Stimulated activated effector memory CD8-positive, alpha-beta T cell treated with anti-CD3 and anti-CD28 coated beads, Interleukin-12 subunit alpha, Interleukin-12 subunit beta, amount 100 ng/mL, for 72 hours (primary cell): ENCODE data around the gene SLFN12.
"Not testable (repeated sequence)": the region's sequence is repeated elsewhere in the genome, so short reads cannot be mapped to it uniquely, and the experiment has no call there.

Experiments
- ATAC-seq: fragments of 150-1000 bp; cut with Tn5 transposase; 2 replicates; pipeline ENCODE4 v1.10.0; 2021
- DNase-seq, 2 donors: peaks; one replicate each; pipeline ENCODE4 v3.0.0; 2021 to 2022; ENCODE audit warnings: low spot score in 2 of 2
- H3K27ac Mint-ChIP-seq: one replicate; pipeline ENCODE4 v1.8.0; 2022; ENCODE audit warnings: mild to moderate bottlenecking, mixed read lengths
- H3K36me3 Mint-ChIP-seq: one replicate; pipeline ENCODE4 v1.8.0; 2022; ENCODE audit warnings: mild to moderate bottlenecking, mixed read lengths
- H3K4me1 Mint-ChIP-seq: one replicate; pipeline ENCODE4 v1.8.0; 2022; ENCODE audit warnings: mixed read lengths
- H3K4me3 Mint-ChIP-seq: one replicate; pipeline ENCODE4 v1.8.0; 2022; ENCODE audit warnings: mild to moderate bottlenecking, mixed read lengths
- H3K9me3 Mint-ChIP-seq: one replicate; pipeline ENCODE4 v1.8.0; 2022; ENCODE audit warnings: mixed read lengths

Gene SLFN12

GRCh38 chr17:35433075-35433894 lies 985 bp upstream of the SLFN12 start:
- peak; percentile 28 to 75 for DNase-seq
- Mint-ChIP-seq H3K4me3 (peak overlapping the region; percentile 87), H3K9me3 (no peaks in the 10 kb centered on the region), H3K4me1 (peaks cover 51% of the 10 kb centered on the region), H3K36me3 (peaks cover 6% of the 10 kb centered on the region), H3K27ac (peak overlapping the region; percentile 92)
- ATAC-seq = peak; percentile 93

GRCh38 chr17:35429702-35430101 lies 2.6 kb downstream of the SLFN12 start:
- H3K4me1 Mint-ChIP-seq = peaks cover 59% of the 10 kb centered on the region
- no peak overlapping the region for H3K4me3 Mint-ChIP-seq
- H3K9me3 Mint-ChIP-seq = no peaks in the 10 kb centered on the region
- ATAC-seq (no peak), DNase-seq (no peak)
- no peak overlapping the region for H3K27ac Mint-ChIP-seq
- peaks cover 6% of the 10 kb centered on the region for H3K36me3 Mint-ChIP-seq

- no peak overlapping the region for H3K4me3 Mint-ChIP-seq
- no peaks in the 10 kb centered on the region for H3K9me3 Mint-ChIP-seq
- peaks cover 6% of the 10 kb centered on the region for H3K36me3 Mint-ChIP-seq
- H3K27ac Mint-ChIP-seq = peak overlapping the region; percentile 65
- H3K4me1 Mint-ChIP-seq = peaks cover 47% of the 10 kb centered on the region
- DNase-seq (no peak), ATAC-seq (no peak)
Measured at GRCh38 chr17:35428229-35428628, 4.1 kb downstream of the SLFN12 start.

- H3K4me1 Mint-ChIP-seq = peaks cover 13% of the 10 kb centered on the region
- H3K4me3 Mint-ChIP-seq = no peak overlapping the region
- no peak for DNase-seq
- no peaks in the 10 kb centered on the region for H3K9me3 Mint-ChIP-seq
- no peak overlapping the region for H3K27ac Mint-ChIP-seq
- H3K36me3 Mint-ChIP-seq = peaks cover 22% of the 10 kb centered on the region
- ATAC-seq = no peak
Measured at GRCh38 chr17:35423761-35424160, 8.5 kb downstream of the SLFN12 start.

- H3K36me3 Mint-ChIP-seq = peaks cover 26% of the 10 kb centered on the region
- not testable (repeated sequence) for ATAC-seq, H3K27ac Mint-ChIP-seq, H3K4me1 Mint-ChIP-seq, DNase-seq, H3K4me3 Mint-ChIP-seq, H3K9me3 Mint-ChIP-seq
Measured at GRCh38 chr17:35421069-35421468, 11.2 kb downstream of the SLFN12 start.

- H3K27ac Mint-ChIP-seq = no peak overlapping the region
- H3K36me3 Mint-ChIP-seq = peaks cover 31% of the 10 kb centered on the region
- ATAC-seq (no peak), DNase-seq (no peak)
- H3K4me1 Mint-ChIP-seq = no peaks in the 10 kb centered on the region
- H3K9me3 Mint-ChIP-seq = no peaks in the 10 kb centered on the region
- H3K4me3 Mint-ChIP-seq = no peak overlapping the region
Measured at GRCh38 chr17:35416659-35417058, 15.6 kb downstream of the SLFN12 start.

GRCh38 chr17:35414707-35415106 lies 17.6 kb downstream of the SLFN12 start:
- peaks cover 36% of the 10 kb centered on the region for H3K36me3 Mint-ChIP-seq
- DNase-seq, H3K4me1 Mint-ChIP-seq, H3K27ac Mint-ChIP-seq, ATAC-seq, H3K9me3 Mint-ChIP-seq, H3K4me3 Mint-ChIP-seq: not testable (repeated sequence)

- Mint-ChIP-seq H3K4me3 (no peak overlapping the region), H3K9me3 (no peaks in the 10 kb centered on the region), H3K4me1 (no peaks in the 10 kb centered on the region), H3K36me3 (peaks cover 36% of the 10 kb centered on the region), H3K27ac (no peak overlapping the region)
- DNase-seq (no peak), ATAC-seq (no peak)
Measured at GRCh38 chr17:35414247-35414646, 18.1 kb downstream of the SLFN12 start.

- DNase-seq (no peak), ATAC-seq (no peak)
- Mint-ChIP-seq H3K27ac (no peak overlapping the region), H3K4me1 (no peaks in the 10 kb centered on the region), H3K36me3 (peaks cover 17% of the 10 kb centered on the region), H3K4me3 (no peak overlapping the region), H3K9me3 (no peaks in the 10 kb centered on the region)
Measured at GRCh38 chr17:35407531-35407930, 24.8 kb downstream of the SLFN12 start.

GRCh38 chr17:35406568-35406967 lies 25.7 kb downstream of the SLFN12 start:
- H3K9me3 Mint-ChIP-seq = no peaks in the 10 kb centered on the region
- no peak overlapping the region for H3K4me3 Mint-ChIP-seq
- H3K27ac Mint-ChIP-seq = no peak overlapping the region
- DNase-seq (no peak), ATAC-seq (no peak)
- H3K4me1 Mint-ChIP-seq = no peaks in the 10 kb centered on the region
- peaks cover 17% of the 10 kb centered on the region for H3K36me3 Mint-ChIP-seq

- DNase-seq (no peak), ATAC-seq (peak; percentile 79)
- no peaks in the 10 kb centered on the region for H3K4me1 Mint-ChIP-seq
- no peak overlapping the region for H3K27ac Mint-ChIP-seq
- no peaks in the 10 kb centered on the region for H3K36me3 Mint-ChIP-seq
- H3K4me3 Mint-ChIP-seq = no peak overlapping the region
- no peaks in the 10 kb centered on the region for H3K9me3 Mint-ChIP-seq
Measured at GRCh38 chr17:35404360-35404759, 27.9 kb downstream of the SLFN12 start.

GRCh38 chr17:35393783-35394182 lies 38.5 kb downstream of the SLFN12 start:
- H3K36me3 Mint-ChIP-seq, H3K9me3 Mint-ChIP-seq, H3K4me1 Mint-ChIP-seq, H3K27ac Mint-ChIP-seq, ATAC-seq, H3K4me3 Mint-ChIP-seq, DNase-seq: not testable (repeated sequence)

- DNase-seq = no peak
- Mint-ChIP-seq H3K27ac (no peak overlapping the region), H3K4me3 (no peak overlapping the region), H3K4me1 (no peaks in the 10 kb centered on the region), H3K36me3 (no peaks in the 10 kb centered on the region), H3K9me3 (no peaks in the 10 kb centered on the region)
- no peak for ATAC-seq
Measured at GRCh38 chr17:35390663-35391062, 41.6 kb downstream of the SLFN12 start.

GRCh38 chr17:35390156-35390555 lies 42.1 kb downstream of the SLFN12 start:
- no peaks in the 10 kb centered on the region for H3K4me1 Mint-ChIP-seq
- DNase-seq = no peak

GRCh38 chr17:35387496-35387895 lies 44.8 kb downstream of the SLFN12 start:
- Mint-ChIP-seq H3K9me3 (peaks cover 6% of the 10 kb centered on the region), H3K27ac (no peak overlapping the region), H3K4me3 (no peak overlapping the region), H3K36me3 (no peaks in the 10 kb centered on the region), H3K4me1 (peaks cover 12% of the 10 kb centered on the region)
- DNase-seq (no peak), ATAC-seq (no peak)

More at GRCh38 chr17:35390156-35390555, 42.1 kb downstream of the SLFN12 start:
- H3K9me3 Mint-ChIP-seq = no peaks in the 10 kb centered on the region
- no peak overlapping the region for H3K4me3 Mint-ChIP-seq
- ATAC-seq = no peak
- no peak overlapping the region for H3K27ac Mint-ChIP-seq
- no peaks in the 10 kb centered on the region for H3K36me3 Mint-ChIP-seq

- peaks cover 31% of the 10 kb centered on the region for H3K4me1 Mint-ChIP-seq
- H3K36me3 Mint-ChIP-seq = peaks cover 20% of the 10 kb centered on the region
- H3K27ac Mint-ChIP-seq = no peak overlapping the region
- DNase-seq (no peak), ATAC-seq (no peak)
- no peak overlapping the region for H3K4me3 Mint-ChIP-seq
- no peaks in the 10 kb centered on the region for H3K9me3 Mint-ChIP-seq
Measured at GRCh38 chr17:35377706-35378105, 54.6 kb downstream of the SLFN12 start.
